HL-60 (cell line): ENCODE results near the gene VWA2.

ENCODE experiments used
- POLR2AphosphoS5 ChIP-seq: IDR thresholded peaks from 2 replicates; pipeline ENCODE4 v1.6.1; 2012; ENCODE audit warnings: low read depth
- TF ChIP-seq, protein P1 (sequence below): IDR thresholded peaks from one replicate; pipeline ENCODE4 v1.5.1; 2011; ENCODE audit warnings: low read length, control low read depth, inconsistent platforms; ENCODE audit not compliant: insufficient read depth

DNA sequence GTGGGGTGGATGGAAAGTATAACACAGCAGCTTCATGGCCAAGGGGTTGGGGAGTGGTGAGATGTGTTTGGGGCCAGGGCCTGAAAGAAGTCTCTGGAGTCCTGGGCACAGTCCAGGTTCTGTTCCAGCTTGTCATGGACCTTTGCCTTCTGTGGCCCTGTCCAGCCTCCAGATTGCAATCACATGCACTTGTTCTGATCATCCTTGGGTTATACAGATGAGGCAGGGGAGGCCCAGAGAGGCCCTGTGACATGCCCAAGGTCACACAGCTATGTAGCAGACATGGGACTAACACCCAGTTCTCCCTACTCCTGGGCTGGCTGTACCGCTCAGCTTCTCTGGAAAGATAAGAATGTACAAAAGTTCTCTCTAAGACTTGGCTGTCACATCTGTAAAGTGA lies 11.7 kb downstream of the VWA2 start:
- TF ChIP-seq, protein P1, sequence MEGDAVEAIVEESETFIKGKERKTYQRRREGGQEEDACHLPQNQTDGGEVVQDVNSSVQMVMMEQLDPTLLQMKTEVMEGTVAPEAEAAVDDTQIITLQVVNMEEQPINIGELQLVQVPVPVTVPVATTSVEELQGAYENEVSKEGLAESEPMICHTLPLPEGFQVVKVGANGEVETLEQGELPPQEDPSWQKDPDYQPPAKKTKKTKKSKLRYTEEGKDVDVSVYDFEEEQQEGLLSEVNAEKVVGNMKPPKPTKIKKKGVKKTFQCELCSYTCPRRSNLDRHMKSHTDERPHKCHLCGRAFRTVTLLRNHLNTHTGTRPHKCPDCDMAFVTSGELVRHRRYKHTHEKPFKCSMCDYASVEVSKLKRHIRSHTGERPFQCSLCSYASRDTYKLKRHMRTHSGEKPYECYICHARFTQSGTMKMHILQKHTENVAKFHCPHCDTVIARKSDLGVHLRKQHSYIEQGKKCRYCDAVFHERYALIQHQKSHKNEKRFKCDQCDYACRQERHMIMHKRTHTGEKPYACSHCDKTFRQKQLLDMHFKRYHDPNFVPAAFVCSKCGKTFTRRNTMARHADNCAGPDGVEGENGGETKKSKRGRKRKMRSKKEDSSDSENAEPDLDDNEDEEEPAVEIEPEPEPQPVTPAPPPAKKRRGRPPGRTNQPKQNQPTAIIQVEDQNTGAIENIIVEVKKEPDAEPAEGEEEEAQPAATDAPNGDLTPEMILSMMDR, result no peak
- TF ChIP-seq POLR2AphosphoS5, result no peak
